ENCODE data around the gene CST9L. TPM values are rescaled to one million over a fixed set of nuclear protein-coding genes. Genes with fewer than 3 reads are reported as not detected.

The CST9L gene
- total and polyA plus RNA-seq, 2 of the 13 experiments (the other 11 are each of a cell fraction or from before 2014, with no cell fraction given), result 0.15 TPM; not detected in 1

DNA sequence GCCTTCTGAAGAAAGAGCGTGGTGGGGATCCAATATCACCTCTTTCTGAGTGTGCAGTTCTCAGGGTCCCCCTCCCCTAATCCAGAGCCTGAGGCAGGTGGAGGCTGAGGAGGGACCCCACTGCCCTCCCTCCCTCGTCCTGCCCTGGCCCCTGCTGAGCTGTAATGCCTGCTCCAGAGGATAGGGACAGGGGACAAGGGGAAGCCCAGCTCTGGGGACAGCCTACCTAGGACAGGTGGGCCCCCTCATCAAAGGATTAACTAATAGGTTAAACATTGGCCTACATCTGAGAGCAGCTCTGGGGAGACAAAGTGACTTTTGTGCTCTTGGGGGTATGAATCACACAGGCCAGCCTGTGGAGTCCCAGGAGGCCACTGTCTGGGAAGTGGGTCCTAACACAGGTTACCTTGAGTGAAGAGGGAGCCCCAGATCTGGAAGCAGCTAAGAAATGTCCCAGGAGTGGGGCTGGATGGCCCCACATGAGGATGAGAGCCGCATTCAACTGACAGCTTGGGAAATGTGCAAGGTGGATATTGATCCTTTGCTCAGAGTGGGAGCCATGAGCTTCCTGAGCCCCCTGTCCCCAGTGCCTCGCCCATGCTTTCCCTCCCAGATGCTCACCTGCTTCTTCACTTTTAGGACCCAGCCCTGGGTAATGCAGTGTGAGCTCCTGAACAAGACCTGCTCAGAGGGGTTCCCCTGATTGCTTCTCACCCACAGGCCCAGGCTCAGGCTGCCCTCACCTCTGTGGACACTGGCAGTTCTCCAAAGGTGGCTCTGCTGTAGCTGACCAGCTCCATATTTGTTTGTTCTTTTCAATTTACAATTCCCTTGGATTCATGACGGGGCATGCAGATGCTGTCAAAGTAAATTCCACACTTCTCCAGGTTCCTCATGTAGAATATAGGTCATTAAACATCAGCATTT, 17.8 kb upstream of the CST9L start (continued):
- TF ChIP-seq ZNF337 (CRISPR knock-in tag; IDR thresholded peaks at IDR 0.05; ENCODE audit: borderline replicate concordance, low read depth) (no peak), ZNF138 (CRISPR knock-in tag; IDR thresholded peaks at IDR 0.05; ENCODE audit: low read depth) (no peak), ZNF616 (CRISPR knock-in tag; IDR thresholded peaks at IDR 0.05; ENCODE audit: low read depth) (no peak), ARID2 (CRISPR knock-in tag; IDR thresholded peaks at IDR 0.05; ENCODE audit: borderline replicate concordance) (no peak), RBM22 (optimal IDR thresholded peaks at IDR 0.05; ENCODE audit: low read length) (peak; percentile 78), HNF1A (IDR thresholded peaks at IDR 0.05; ENCODE audit: low read depth) (peak; percentile 88), HNF1A (CRISPR knock-in tag; IDR thresholded peaks at IDR 0.05; ENCODE audit: borderline replicate concordance) (peak; percentile 95), MEF2D (CRISPR knock-in tag; IDR thresholded peaks at IDR 0.05) (peak; percentile 61), MEIS1 (CRISPR knock-in tag; IDR thresholded peaks at IDR 0.05; ENCODE audit: borderline replicate concordance) (peak; percentile 84; the same call in 1 of the 2 replicates), GTF3A (CRISPR knock-in tag; conservative IDR thresholded peaks at IDR 0.05) (no peak), ZNF660 (CRISPR knock-in tag; IDR thresholded peaks at IDR 0.05; ENCODE audit: borderline replicate concordance, low read depth) (no peak), ZFP36L1 (CRISPR knock-in tag; IDR thresholded peaks at IDR 0.05) (0 out of 2 replicates have a peak, but pooled peaks have one; percentile 46), ZBTB34 (CRISPR knock-in tag; IDR thresholded peaks at IDR 0.05) (no peak; the same call in 1 of the 2 replicates), MED1 (CRISPR knock-in tag; IDR thresholded peaks at IDR 0.05) (peak; percentile 62), RBAK (CRISPR knock-in tag; IDR thresholded peaks at IDR 0.05) (0 out of 2 replicates have a peak, but pooled peaks have one; percentile 49), SP5 (CRISPR knock-in tag; IDR thresholded peaks at IDR 0.05; ENCODE audit: borderline replicate concordance, low read depth) (peak; percentile 62; the same call in 1 of the 2 replicates), TGIF2 (CRISPR knock-in tag; IDR thresholded peaks at IDR 0.05) (no peak; the same call in 1 of the 2 replicates)
- TF ChIP-seq, protein P1, sequence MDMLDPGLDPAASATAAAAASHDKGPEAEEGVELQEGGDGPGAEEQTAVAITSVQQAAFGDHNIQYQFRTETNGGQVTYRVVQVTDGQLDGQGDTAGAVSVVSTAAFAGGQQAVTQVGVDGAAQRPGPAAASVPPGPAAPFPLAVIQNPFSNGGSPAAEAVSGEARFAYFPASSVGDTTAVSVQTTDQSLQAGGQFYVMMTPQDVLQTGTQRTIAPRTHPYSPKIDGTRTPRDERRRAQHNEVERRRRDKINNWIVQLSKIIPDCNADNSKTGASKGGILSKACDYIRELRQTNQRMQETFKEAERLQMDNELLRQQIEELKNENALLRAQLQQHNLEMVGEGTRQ (IDR thresholded peaks at IDR 0.05; ENCODE audit: low read depth, low read length), result no peak
- TF ChIP-seq, protein P1 (CRISPR knock-in tag; IDR thresholded peaks at IDR 0.05; ENCODE audit: borderline replicate concordance), result no peak
